Measurements from ENCODE around the gene CCNYL1. TPM values are rescaled to one million over a fixed set of nuclear protein-coding genes. Genes with fewer than 3 reads are reported as not detected.

CCNYL1 gene
- 11.9 to 15.3 TPM (median 15.1 TPM) in 3 replicates for total RNA-seq

- peak within 1 kb of the TSS; percentile 95 for H3K27ac Mint-ChIP-seq
- no peaks in the 10 kb centered on the region for H3K27me3 Mint-ChIP-seq (ENCODE audit: low read depth)
- H3K4me3 Mint-ChIP-seq = peak within 1 kb of the TSS; percentile 90
- peaks cover 1% of the 10 kb centered on the region for H3K36me3 Mint-ChIP-seq
- no peaks in the 10 kb centered on the region for H3K9me3 Mint-ChIP-seq
- no peak for TF ChIP-seq CTCF (IDR thresholded peaks at IDR 0.05; ENCODE audit: unreplicated experiment)
- H3K4me1 Mint-ChIP-seq = peaks cover 27% of the 10 kb centered on the region
- peak; percentile 98 to 99 for DNase-seq (ENCODE audit: low spot score in 2 of 2, unreplicated experiment in 2 of 2)
Observed at GRCh38 chr2:207710814-207711740, at the start of gene CCNYL1. TSS of gene CCNYL1 (plus strand) at chr2:207711640. CDS start at chr2:207711897, 257 bp downstream.

- no peaks in the 10 kb centered on the region for H3K9me3 Mint-ChIP-seq
- DNase-seq (ENCODE audit: low spot score in 2 of 2, unreplicated experiment in 2 of 2) = no peak
- no peaks in the 10 kb centered on the region for H3K36me3 Mint-ChIP-seq
- no peak overlapping the region for H3K27ac Mint-ChIP-seq
- no peaks in the 10 kb centered on the region for H3K27me3 Mint-ChIP-seq (ENCODE audit: low read depth)
- H3K4me1 Mint-ChIP-seq = peaks cover 21% of the 10 kb centered on the region
- no peak overlapping the region for H3K4me3 Mint-ChIP-seq
- TF ChIP-seq CTCF (IDR thresholded peaks at IDR 0.05; ENCODE audit: unreplicated experiment) = no peak
Observed at GRCh38 chr2:207662203-207662602, 49.2 kb upstream of the CCNYL1 start.

GRCh38 chr2:207663870-207664545 lies 47.4 kb upstream of the CCNYL1 start:
- no peak for DNase-seq (ENCODE audit: low spot score in 2 of 2, unreplicated experiment in 2 of 2)
- Mint-ChIP-seq H3K4me3 (peak overlapping the region; percentile 7), H3K9me3 (no peaks in the 10 kb centered on the region), H3K27ac (peak overlapping the region; percentile 83), H3K4me1 (peaks cover 22% of the 10 kb centered on the region), H3K36me3 (no peaks in the 10 kb centered on the region), H3K27me3 (ENCODE audit: low read depth) (no peaks in the 10 kb centered on the region)
- TF ChIP-seq CTCF (IDR thresholded peaks at IDR 0.05; ENCODE audit: unreplicated experiment) = no peak

GRCh38 chr2:207670887-207671286 lies 40.6 kb upstream of the CCNYL1 start:
- H3K27me3 Mint-ChIP-seq (ENCODE audit: low read depth) = no peaks in the 10 kb centered on the region
- peak overlapping the region; percentile 16 for H3K27ac Mint-ChIP-seq
- DNase-seq (ENCODE audit: low spot score in 2 of 2, unreplicated experiment in 2 of 2) = no peak
- TF ChIP-seq CTCF (IDR thresholded peaks at IDR 0.05; ENCODE audit: unreplicated experiment) = no peak
- H3K36me3 Mint-ChIP-seq = no peaks in the 10 kb centered on the region
- peaks cover 18% of the 10 kb centered on the region for H3K4me1 Mint-ChIP-seq
- H3K4me3 Mint-ChIP-seq = no peak overlapping the region
- H3K9me3 Mint-ChIP-seq = no peaks in the 10 kb centered on the region

GRCh38 chr2:207673431-207673830 lies 38.0 kb upstream of the CCNYL1 start:
- Mint-ChIP-seq H3K36me3 (no peaks in the 10 kb centered on the region), H3K27me3 (ENCODE audit: low read depth) (no peaks in the 10 kb centered on the region), H3K27ac (no peak overlapping the region), H3K9me3 (no peaks in the 10 kb centered on the region), H3K4me1 (peaks cover 22% of the 10 kb centered on the region), H3K4me3 (no peak overlapping the region)
- no peak for DNase-seq (ENCODE audit: low spot score in 2 of 2, unreplicated experiment in 2 of 2)
- TF ChIP-seq CTCF (IDR thresholded peaks at IDR 0.05; ENCODE audit: unreplicated experiment) = no peak

All from mesothelial cell of epicardium (in vitro differentiated cells).